HepG2 (cell line): ENCODE data around the gene ANXA9. TPM values are rescaled to one million over a fixed set of nuclear protein-coding genes. Genes with fewer than 3 reads are reported as not detected.

Experiments used
- HNRNPLL ChIP-seq: fragments of 200-400 bp; formaldehyde crosslinking; IDR thresholded peaks from 2 replicates; pipeline ENCODE4 v1.6.1; 2017; ENCODE audit warnings: mild to moderate bottlenecking, low read depth, low read length; ENCODE audit not compliant: poor library complexity, severe bottlenecking
- JUND ChIP-seq: sonication (generic); formaldehyde crosslinking; IDR thresholded peaks from 2 replicates; pipeline ENCODE4 v1.8.0; 2022; ENCODE audit warnings: mild to moderate bottlenecking, missing genetic modification reagents
- NCOA2 ChIP-seq: sonication (generic); formaldehyde crosslinking; IDR thresholded peaks from 2 replicates; pipeline ENCODE4 v1.8.0; 2022; ENCODE audit warnings: inconsistent platforms
- NFE2L2 ChIP-seq: fragments of 150-350 bp; IDR thresholded peaks from 2 replicates; pipeline ENCODE4 v1.6.1; 2014; ENCODE audit warnings: low read length
- PCBP2 ChIP-seq: fragments of 200-400 bp; formaldehyde crosslinking; optimal IDR thresholded peaks from 2 replicates; pipeline ENCODE3; 2018; ENCODE audit warnings: low read length, low read depth; ENCODE audit not compliant: poor library complexity, severe bottlenecking
- RAD51 ChIP-seq: fragments of 450-650 bp; IDR thresholded peaks from 2 replicates; pipeline ENCODE4 v1.6.1; 2016; ENCODE audit warnings: borderline replicate concordance
- SKI ChIP-seq: fragments of 450-650 bp; IDR thresholded peaks from one replicate; pipeline ENCODE4 v1.6.1; 2018; ENCODE audit warnings: mild to moderate bottlenecking; ENCODE audit not compliant: partially characterized antibody
- SP4 ChIP-seq: sonication (generic); formaldehyde crosslinking; IDR thresholded peaks from 2 replicates; pipeline ENCODE4 v1.8.1; 2023; ENCODE audit warnings: mild to moderate bottlenecking, missing genetic modification reagents
- SP5 ChIP-seq: IDR thresholded peaks from 2 replicates; pipeline ENCODE4 v1.6.1; 2016; ENCODE audit warnings: low read depth, borderline replicate concordance
- SRSF9 ChIP-seq: fragments of 200-400 bp; formaldehyde crosslinking; IDR thresholded peaks from 2 replicates; pipeline ENCODE4 v1.6.1; 2018; ENCODE audit warnings: borderline replicate concordance, mild to moderate bottlenecking, low read depth, low read length; ENCODE audit not compliant: insufficient read depth, poor library complexity, severe bottlenecking
- TEAD3 ChIP-seq: optimal IDR thresholded peaks from 2 replicates; pipeline ENCODE3; 2016; ENCODE audit warnings: borderline replicate concordance
- ZFP90 ChIP-seq: sonication (generic); formaldehyde crosslinking; IDR thresholded peaks from 2 replicates; pipeline ENCODE4 v1.8.0; 2022; ENCODE audit warnings: missing genetic modification reagents, mild to moderate bottlenecking, inconsistent platforms, borderline replicate concordance
- ZFP91 ChIP-seq: sonication (generic); formaldehyde crosslinking; IDR thresholded peaks from 2 replicates; pipeline ENCODE4 v1.9.0; 2022; ENCODE audit warnings: missing genetic modification reagents, mild to moderate bottlenecking, borderline replicate concordance
- ZNF10 ChIP-seq: sonication (generic); formaldehyde crosslinking; IDR thresholded peaks from 2 replicates; pipeline ENCODE4 v1.4.0; 2020; ENCODE audit warnings: mild to moderate bottlenecking, low read depth, missing genetic modification reagents, borderline replicate concordance
- ZNF34 ChIP-seq: sonication (generic); formaldehyde crosslinking; IDR thresholded peaks from 2 replicates; pipeline ENCODE4 v1.4.0; 2020; ENCODE audit warnings: mild to moderate bottlenecking, missing genetic modification reagents, borderline replicate concordance
- ZNF44 ChIP-seq: sonication (generic); formaldehyde crosslinking; IDR thresholded peaks from 2 replicates; pipeline ENCODE4 v1.5.1; 2020; ENCODE audit warnings: mild to moderate bottlenecking, missing genetic modification reagents
- ZNF841 ChIP-seq: sonication (generic); formaldehyde crosslinking; IDR thresholded peaks from 2 replicates; pipeline ENCODE4 v1.8.1; 2023; ENCODE audit warnings: missing genetic modification reagents, borderline replicate concordance
- ZXDC ChIP-seq: sonication (generic); formaldehyde crosslinking; IDR thresholded peaks from 2 replicates; pipeline ENCODE4 v1.5.0; 2020; ENCODE audit warnings: mild to moderate bottlenecking, missing genetic modification reagents
- polyA plus RNA-seq, 8 experiments: library from polyadenylated mRNA; depleted of rRNA in 3 of 8; stranded (reverse) in 7 of 8; unstranded in 1 of 8; fragments of >200 nt; fragmentation: Illumina TruSeq in 4 of 8; extraction: Trizol in 4 of 8; gene quantifications; 2 replicates each; pipeline versions ENCODE4 v1.2.1 to v1.2.3, GENCODE V29; 2011 to 2016; ENCODE audit warnings: low read depth in 4 of 8, missing spikeins in 1 of 8, mixed read lengths in 1 of 8; ENCODE audit not compliant: insufficient read depth in 1 of 8
- total RNA-seq, 5 experiments: library from RNA; depleted of rRNA; stranded (reverse); fragments of >200 nt; fragmentation: Illumina TruSeq; extraction: Trizol; gene quantifications; 2 replicates each; pipeline ENCODE4 v1.2.3, GENCODE V29; 2016; ENCODE audit warnings: low read depth in 1 of 5
- TF ChIP-seq, protein P1 (sequence below): sonication (generic); formaldehyde crosslinking; IDR thresholded peaks from 2 replicates; pipeline ENCODE4 v1.4.0; 2020; ENCODE audit warnings: missing genetic modification reagents

Gene ANXA9
- total and polyA plus RNA-seq, 2 of the 13 experiments (the other 11 are each of a cell fraction or from before 2014, with no cell fraction given) = 13.3 to 23.9 TPM

- TF ChIP-seq ZFP91 (CRISPR knock-in tag) = peak; percentile 55; the same call in 1 of the 2 replicates
- TF ChIP-seq NFE2L2 = no peak
- TF ChIP-seq SKI = no peak
- no peak for TF ChIP-seq ZNF841 (CRISPR knock-in tag)
- TF ChIP-seq ZNF10 (CRISPR knock-in tag) = no peak
- TF ChIP-seq, protein P1, sequence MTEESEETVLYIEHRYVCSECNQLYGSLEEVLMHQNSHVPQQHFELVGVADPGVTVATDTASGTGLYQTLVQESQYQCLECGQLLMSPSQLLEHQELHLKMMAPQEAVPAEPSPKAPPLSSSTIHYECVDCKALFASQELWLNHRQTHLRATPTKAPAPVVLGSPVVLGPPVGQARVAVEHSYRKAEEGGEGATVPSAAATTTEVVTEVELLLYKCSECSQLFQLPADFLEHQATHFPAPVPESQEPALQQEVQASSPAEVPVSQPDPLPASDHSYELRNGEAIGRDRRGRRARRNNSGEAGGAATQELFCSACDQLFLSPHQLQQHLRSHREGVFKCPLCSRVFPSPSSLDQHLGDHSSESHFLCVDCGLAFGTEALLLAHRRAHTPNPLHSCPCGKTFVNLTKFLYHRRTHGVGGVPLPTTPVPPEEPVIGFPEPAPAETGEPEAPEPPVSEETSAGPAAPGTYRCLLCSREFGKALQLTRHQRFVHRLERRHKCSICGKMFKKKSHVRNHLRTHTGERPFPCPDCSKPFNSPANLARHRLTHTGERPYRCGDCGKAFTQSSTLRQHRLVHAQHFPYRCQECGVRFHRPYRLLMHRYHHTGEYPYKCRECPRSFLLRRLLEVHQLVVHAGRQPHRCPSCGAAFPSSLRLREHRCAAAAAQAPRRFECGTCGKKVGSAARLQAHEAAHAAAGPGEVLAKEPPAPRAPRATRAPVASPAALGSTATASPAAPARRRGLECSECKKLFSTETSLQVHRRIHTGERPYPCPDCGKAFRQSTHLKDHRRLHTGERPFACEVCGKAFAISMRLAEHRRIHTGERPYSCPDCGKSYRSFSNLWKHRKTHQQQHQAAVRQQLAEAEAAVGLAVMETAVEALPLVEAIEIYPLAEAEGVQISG (CRISPR knock-in tag) = peak; percentile 36; the same call in 1 of the 2 replicates
- TF ChIP-seq SRSF9 = no peak
- TF ChIP-seq SP5 (CRISPR knock-in tag) = 0 out of 2 replicates have a peak, but pooled peaks have one; percentile 58
- TF ChIP-seq ZXDC (CRISPR knock-in tag) = no peak
- no peak; the same call in 1 of the 2 replicates for TF ChIP-seq SP4
- 0 out of 2 replicates have a peak, but pooled peaks have one; percentile 62 for TF ChIP-seq JUND (CRISPR knock-in tag)
- no peak; the same call in 1 of the 2 replicates for TF ChIP-seq NCOA2 (CRISPR knock-in tag)
- no peak for TF ChIP-seq PCBP2
- no peak for TF ChIP-seq ZFP90 (CRISPR knock-in tag)
- TF ChIP-seq RAD51 = peak; percentile 26; the same call in 1 of the 2 replicates
- peak; percentile 74 for TF ChIP-seq TEAD3
- TF ChIP-seq HNRNPLL = no peak
- TF ChIP-seq ZNF34 (CRISPR knock-in tag) = no peak
- TF ChIP-seq ZNF44 (CRISPR knock-in tag) = no peak
Observed at GRCh38 chr1:150971583-150972416, 10.3 kb upstream of the ANXA9 start (continued).
